Suprapubic skin (tissue), 3 donors: ENCODE results near the gene SOX13.

Experiments used
- CTCF ChIP-seq, 2 donors: fragments of 200-600 bp in 1 of 2; fragments of 450-650 bp in 1 of 2; sonication (generic) in 1 of 2; IDR thresholded peaks; one replicate each; pipeline ENCODE4 v1.5.1; 2016 to 2019; ENCODE audit warnings: antibody characterized with exemption in 2 of 2, mild to moderate bottlenecking in 1 of 2, moderate library complexity in 1 of 2
- POLR2AphosphoS5 ChIP-seq, 3 donors: sonication (generic); formaldehyde crosslinking; IDR thresholded peaks; one replicate each; pipeline ENCODE4 v1.6.1; 2017; ENCODE audit warnings: antibody characterized with exemption in 3 of 3

- no peak for TF ChIP-seq CTCF (IDR thresholded peaks at IDR 0.05)
- no peak for TF ChIP-seq POLR2AphosphoS5 (IDR thresholded peaks at IDR 0.05)
Observed at GRCh38 chr1:204051718-204052117, 21.2 kb upstream of the SOX13 start.
